GM18517 (cell line): ENCODE results near the gene PDE8B.
"Not testable (repeated sequence)": the region's sequence is repeated elsewhere in the genome, so short reads cannot be mapped to it uniquely, and the experiment has no call there.

ENCODE experiments used
- ATAC-seq: cut with Tn5 transposase; IDR thresholded peaks from one replicate; pipeline ENCODE4 v1.9.1; 2021; ENCODE audit warnings: mild to moderate bottlenecking, moderate library complexity; ENCODE audit not compliant: unreplicated experiment

Gene PDE8B

DNA sequence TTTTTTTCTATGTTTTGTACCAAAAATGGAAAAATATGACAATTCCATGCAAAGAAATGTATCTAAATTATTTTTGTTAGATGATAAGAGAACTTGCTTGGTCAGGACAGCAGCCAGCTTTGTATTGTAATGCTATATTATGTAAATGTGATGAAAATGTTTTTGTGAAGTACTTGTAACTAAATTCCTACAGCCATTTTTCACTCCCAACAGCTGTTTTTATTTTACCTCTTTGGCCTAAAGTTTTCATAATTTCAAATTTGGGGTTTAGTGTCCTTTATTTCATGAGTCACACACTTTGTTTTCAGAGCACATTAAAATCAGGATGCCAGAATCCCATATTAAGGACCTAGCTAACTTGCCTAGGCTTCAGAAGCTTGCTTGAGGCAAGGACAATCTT is 217.5 kb downstream of the PDE8B start:
- no peak for ATAC-seq

GRCh38 chr5:77428526-77428925 is 218.0 kb downstream of the PDE8B start:
- ATAC-seq = no peak

- ATAC-seq = no peak
Measured at GRCh38 chr5:77430726-77431125, 220.2 kb downstream of the PDE8B start.

DNA sequence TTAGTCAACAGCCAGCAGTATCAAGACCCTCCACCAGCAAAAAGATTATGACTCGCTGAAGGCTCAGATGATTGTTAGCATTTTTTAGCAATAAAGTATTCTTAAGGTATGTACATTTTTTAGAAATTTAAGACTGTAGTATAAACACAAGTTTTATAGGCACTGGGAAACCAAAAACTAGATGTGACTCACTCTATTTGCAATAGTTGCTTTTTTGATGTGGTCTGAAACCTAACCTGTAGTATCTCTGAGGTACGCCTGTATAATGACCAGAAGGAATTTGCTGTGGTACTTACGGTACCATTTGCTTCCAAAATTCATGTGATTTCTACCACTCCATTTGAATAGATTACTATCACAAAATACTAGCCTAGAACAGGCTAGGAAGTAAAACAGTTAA is 220.8 kb downstream of the PDE8B start:
- no peak for ATAC-seq

GRCh38 chr5:77431719-77432118 is 221.2 kb downstream of the PDE8B start:
- no peak for ATAC-seq

GRCh38 chr5:77437194-77437593 is 226.7 kb downstream of the PDE8B start:
- no peak for ATAC-seq

GRCh38 chr5:77438071-77438470 is 227.6 kb downstream of the PDE8B start:
- ATAC-seq = no peak

DNA sequence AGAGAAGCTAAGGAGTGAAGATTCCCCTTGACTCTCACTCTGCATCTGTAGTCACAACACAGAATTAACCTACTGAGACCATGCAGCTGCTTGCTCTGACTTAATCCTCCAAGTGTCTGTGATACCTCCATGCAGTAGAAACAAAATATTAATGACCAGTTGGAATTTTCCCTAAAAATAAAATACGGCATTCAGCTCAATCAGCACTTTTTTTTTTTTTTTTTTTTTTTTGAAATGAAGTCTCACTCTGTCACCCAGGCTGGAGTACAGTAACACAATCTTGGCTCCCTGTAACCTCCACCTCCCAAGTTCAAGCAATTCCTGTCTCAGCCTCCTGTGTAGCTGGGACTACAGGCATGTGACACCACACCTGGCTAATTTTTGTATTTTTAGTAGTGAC is 233.2 kb downstream of the PDE8B start:
- ATAC-seq = no peak

DNA sequence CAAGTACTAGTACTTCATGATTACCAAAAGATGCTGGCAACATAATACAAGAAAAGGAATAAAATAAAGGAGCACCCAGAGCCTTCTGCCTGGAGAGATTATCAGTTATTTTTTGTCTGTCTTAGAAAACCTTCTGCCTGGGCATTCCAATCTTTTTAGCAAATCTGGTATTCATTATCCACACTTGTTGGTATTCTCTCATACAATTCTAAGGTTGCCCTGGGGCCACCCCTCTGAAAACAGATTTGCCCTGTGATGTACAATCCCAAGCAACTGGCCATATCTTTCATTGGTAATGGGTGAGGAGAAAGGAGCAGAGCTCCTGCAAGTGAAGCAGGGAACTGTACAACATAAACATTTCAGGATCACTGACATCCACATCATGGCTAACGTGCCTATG is 233.9 kb downstream of the PDE8B start:
- no peak for ATAC-seq

DNA sequence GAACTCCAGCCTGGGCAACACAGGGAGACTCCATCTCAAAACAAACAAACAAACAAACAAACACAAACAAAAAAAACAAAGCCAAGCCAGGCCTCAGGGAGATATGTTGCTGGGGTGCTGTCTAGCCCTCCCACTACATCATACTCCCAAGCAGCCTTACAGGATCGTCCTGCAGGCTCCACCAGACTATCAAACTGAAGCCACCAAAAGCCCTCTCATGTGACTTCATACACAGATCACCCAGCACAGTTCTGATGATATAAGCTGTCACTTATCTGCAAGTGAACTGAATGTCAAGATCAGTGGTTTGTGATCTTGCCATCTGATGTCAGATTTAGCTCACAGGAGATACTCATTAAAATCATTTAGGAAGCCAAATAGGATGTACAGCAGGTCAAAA is 238.4 kb downstream of the PDE8B start:
- ATAC-seq = no peak

GRCh38 chr5:77449277-77449676 is 238.8 kb downstream of the PDE8B start:
- ATAC-seq = no peak

- ATAC-seq = no peak
Measured at GRCh38 chr5:77449981-77450380, 239.5 kb downstream of the PDE8B start.

- ATAC-seq = no peak
Measured at GRCh38 chr5:77452351-77452750, 241.9 kb downstream of the PDE8B start.

DNA sequence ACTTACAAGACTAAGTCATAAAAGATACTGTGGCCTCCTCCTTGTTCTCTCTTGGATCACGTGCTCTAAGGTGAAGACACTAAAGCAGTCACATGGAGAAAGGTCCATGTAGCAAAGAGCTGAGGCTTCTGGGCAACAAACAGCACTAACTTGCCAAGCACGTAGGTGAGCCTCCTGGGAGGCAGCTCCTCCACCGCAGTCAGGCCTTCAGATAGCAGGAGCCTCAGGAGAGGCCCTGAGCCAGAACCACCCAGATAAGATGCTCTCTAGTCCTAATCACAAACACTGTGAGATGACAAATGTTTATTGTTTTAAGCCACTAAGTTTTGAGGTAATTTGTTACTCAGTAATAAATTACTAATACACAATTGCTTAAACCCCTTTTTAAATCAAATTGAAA is 243.6 kb downstream of the PDE8B start:
- ATAC-seq = no peak

DNA sequence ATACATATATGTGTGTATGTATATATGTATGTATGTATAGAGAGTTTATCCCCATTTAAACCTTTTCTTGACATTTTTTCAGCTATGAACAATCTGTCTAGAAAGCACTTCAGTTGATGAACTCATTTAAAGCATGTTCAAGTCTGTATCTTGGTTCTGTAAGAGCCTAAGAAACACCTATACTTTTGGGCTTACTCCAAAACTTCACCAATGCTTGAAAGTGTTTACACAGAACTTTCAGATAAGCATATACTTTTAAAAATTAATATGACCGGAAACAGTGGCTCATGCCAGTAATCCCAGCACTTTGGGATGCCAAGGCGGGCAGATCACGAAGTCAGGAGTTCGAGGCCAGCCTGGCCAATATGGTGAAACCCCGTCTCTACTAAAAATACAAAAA is 250.8 kb downstream of the PDE8B start:
- ATAC-seq = no peak

DNA sequence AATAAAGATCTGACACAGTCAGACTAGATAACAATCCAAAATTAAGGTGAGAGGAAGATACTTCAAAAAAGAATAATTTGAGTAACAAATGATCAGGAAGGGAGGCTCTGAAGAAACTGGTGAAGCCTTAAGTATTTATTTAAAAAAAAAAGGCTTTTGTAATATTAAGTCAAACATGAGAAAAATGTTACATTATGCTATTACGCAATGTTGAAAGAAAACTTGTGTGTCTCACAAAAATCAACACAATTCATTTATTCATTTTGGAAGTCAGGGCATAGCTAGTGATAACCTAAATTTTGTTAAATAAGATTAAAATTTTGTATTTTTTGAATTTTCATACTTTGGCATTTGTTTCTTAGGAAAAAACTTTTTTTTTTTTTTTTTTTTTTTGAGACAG is 253.4 kb downstream of the PDE8B start:
- ATAC-seq = no peak

- ATAC-seq = not testable (repeated sequence)
Measured at GRCh38 chr5:77468875-77469274, 258.4 kb downstream of the PDE8B start.

- ATAC-seq = not testable (repeated sequence)
Measured at GRCh38 chr5:77475041-77475440, 264.6 kb downstream of the PDE8B start.
